ENCODE results near the gene SLC31A1.
"Not testable (repeated sequence)": the region's sequence is repeated elsewhere in the genome, so short reads cannot be mapped to it uniquely, and the experiment has no call there.

Gene SLC31A1

GRCh38 chr9:113261917-113262671 is 40.8 kb downstream of the SLC31A1 start:
- no peak for DNase-seq (ENCODE audit: low read depth)

- DNase-seq (ENCODE audit: low read depth), result no peak
Observed at GRCh38 chr9:113266174-113266573, 44.8 kb downstream of the SLC31A1 start.

GRCh38 chr9:113267911-113268566 is 46.7 kb downstream of the SLC31A1 start:
- no peak for DNase-seq (ENCODE audit: low read depth)

GRCh38 chr9:113269355-113269754 is 48.0 kb downstream of the SLC31A1 start:
- no peak for DNase-seq (ENCODE audit: low read depth)

GRCh38 chr9:113269871-113270270 is 48.5 kb downstream of the SLC31A1 start:
- DNase-seq (ENCODE audit: low read depth), result no peak

GRCh38 chr9:113274474-113275156 is 53.3 kb downstream of the SLC31A1 start:
- no peak for DNase-seq (ENCODE audit: low read depth)

- DNase-seq (ENCODE audit: low read depth), result peak; percentile 91
Observed at GRCh38 chr9:113275157-113276131, 54.1 kb downstream of the SLC31A1 start, which contains the start of the genes CDC26 and PRPF4. CDC26 (minus strand) TSS chr9:113275572; CDS start chr9:113272507, 3,065 bp downstream. PRPF4 (plus strand) TSS chr9:113275658; CDS start chr9:113275744, 86 bp downstream.

GRCh38 chr9:113278840-113279239 is 57.5 kb downstream of the SLC31A1 start:
- no peak for DNase-seq (ENCODE audit: low read depth)

GRCh38 chr9:113281356-113281755 is 60.0 kb downstream of the SLC31A1 start:
- no peak for DNase-seq (ENCODE audit: low read depth)

GRCh38 chr9:113289091-113289490 is 67.7 kb downstream of the SLC31A1 start:
- DNase-seq (ENCODE audit: low read depth), result no peak

- DNase-seq (ENCODE audit: low read depth), result no peak
Observed at GRCh38 chr9:113290052-113290607, 68.8 kb downstream of the SLC31A1 start.

- no peak for DNase-seq (ENCODE audit: low read depth)
Observed at GRCh38 chr9:113293285-113293878, 72.0 kb downstream of the SLC31A1 start.

- not testable (repeated sequence) for DNase-seq (ENCODE audit: low read depth)
Observed at GRCh38 chr9:113296247-113296646, 74.9 kb downstream of the SLC31A1 start.

GRCh38 chr9:113296796-113297558 is 75.6 kb downstream of the SLC31A1 start:
- DNase-seq (ENCODE audit: low read depth), result no peak

- no peak for DNase-seq (ENCODE audit: low read depth)
Observed at GRCh38 chr9:113298311-113298710, 77.0 kb downstream of the SLC31A1 start.

- DNase-seq (ENCODE audit: low read depth), result no peak
Observed at GRCh38 chr9:113298924-113299770, 77.8 kb downstream of the SLC31A1 start.

- DNase-seq (ENCODE audit: low read depth), result no peak
Observed at GRCh38 chr9:113299800-113300292, 78.5 kb downstream of the SLC31A1 start.

GRCh38 chr9:113301548-113301947 is 80.2 kb downstream of the SLC31A1 start:
- DNase-seq (ENCODE audit: low read depth), result no peak

Measured in activated T-cell treated with anti-CD3 and anti-CD28 coated beads for 1 hour (primary cell).